HepG2 (cell line): ENCODE results near the gene GRIA3. TPM values are rescaled to one million over a fixed set of nuclear protein-coding genes. Genes with fewer than 3 reads are reported as not detected.

Experiments used
- ATAC-seq: fragments of 200-7000 bp; cut with Tn5 transposase; 3 replicates; pipeline ENCODE4 v1.9.1; 2020; ENCODE audit warnings: mild to moderate bottlenecking, moderate library complexity
- BruUV-seq: library from RNA; stranded (reverse); fragments of 400-500 nt; replicated peaks from 2 replicates; lab custom pipeline; 2021; lab: Mats Ljungman, UMichigan
- CTCF ChIA-PET: fragments of 300-600 bp; formaldehyde crosslinking; extraction: SDS; loops from one replicate; lab custom pipeline; 2021; ENCODE audit warnings: low total read pairs, inconsistent platforms, low intra/inter-chr PET ratio; lab: Yijun Ruan, JAX
- POLR2A ChIA-PET: fragments of 350-600 bp; sonication (Branson Sonifier 250); formaldehyde crosslinking; loops from one replicate; lab custom pipeline; 2020; ENCODE audit warnings: antibody characterized with exemption, inconsistent platforms; lab: Yijun Ruan, JAX
- DNase-seq: peaks from one replicate; pipeline ENCODE4 v3.0.0-alpha.2; 2015; ENCODE audit warnings: low spot score
- FAIRE-seq: peaks from 3 replicates; lab custom pipeline; 2011; peaks lifted over from hg19 to GRCh38; lab: Jason Lieb, UNC
- H2AFZ ChIP-seq: one replicate; pipeline ENCODE4 v1.6.1; 2011; ENCODE audit warnings: low read length, inconsistent platforms
- H3K27ac ChIP-seq: fragments of 300-600 bp; 3 replicates; pipeline ENCODE4 v1.8.0; 2011; ENCODE audit warnings: mixed run types, mild to moderate bottlenecking, mixed read lengths, low read length, inconsistent platforms; ENCODE audit not compliant: insufficient read depth; ENCODE audit errors: extremely low read length
- H3K27me3 ChIP-seq, 2 experiments: fragments of 200-600 bp in 1 of 2; 2 replicates in 1 of 2; 3 replicates in 1 of 2; pipeline versions ENCODE4 v1.6.0 to v1.8.0; 2011; ENCODE audit warnings: low read length in 2 of 2, mild to moderate bottlenecking in 2 of 2, moderate library complexity in 2 of 2, inconsistent platforms in 1 of 2; ENCODE audit not compliant: insufficient read depth in 2 of 2, control insufficient read depth in 1 of 2
- H3K36me3 ChIP-seq, 2 experiments: fragments of 200-600 bp in 1 of 2; replicated peaks in 1 of 2; 2 replicates in 1 of 2; 3 replicates in 1 of 2; pipeline versions ENCODE4 v1.5.1 to v1.8.0; 2011; ENCODE audit warnings: low read length in 2 of 2, inconsistent platforms in 1 of 2; ENCODE audit not compliant: insufficient read depth in 2 of 2, control insufficient read depth in 1 of 2
- H3K4me1 ChIP-seq: 2 replicates; pipeline ENCODE4 v1.5.1; 2012; ENCODE audit warnings: low read length, inconsistent platforms; ENCODE audit not compliant: insufficient read depth
- H3K4me2 ChIP-seq: 2 replicates; pipeline ENCODE4 v1.6.0; 2011; ENCODE audit warnings: low read depth, low read length, inconsistent platforms
- H3K4me3 ChIP-seq, 3 experiments: fragments of 200-600 bp in 1 of 3; sonication (generic), shearing (Covaris generic) in 1 of 3; replicated peaks in 1 of 3; 2 replicates each; pipeline ENCODE4 v1.5.1; 2011 to 2016; ENCODE audit warnings: low read length in 3 of 3, inconsistent platforms in 2 of 3, low read depth in 2 of 3, mild to moderate bottlenecking in 2 of 3, control low read depth in 1 of 3, mixed read lengths in 1 of 3; ENCODE audit not compliant: insufficient read depth in 1 of 3
- H3K79me2 ChIP-seq: one replicate; pipeline ENCODE4 v1.6.1; 2011; ENCODE audit warnings: low read length, inconsistent platforms; ENCODE audit not compliant: insufficient read depth
- H3K9ac ChIP-seq: 2 replicates; pipeline ENCODE4 v1.6.0; 2011; ENCODE audit warnings: mild to moderate bottlenecking, low read depth, low read length, inconsistent platforms; ENCODE audit not compliant: insufficient read depth
- H3K9me3 ChIP-seq: 2 replicates; pipeline ENCODE4 v1.5.1; 2012; ENCODE audit warnings: mild to moderate bottlenecking, low read length
- H4K20me1 ChIP-seq: 2 replicates; pipeline ENCODE4 v1.6.0; 2011; ENCODE audit warnings: inconsistent platforms, mild to moderate bottlenecking, low read length, moderate library complexity; ENCODE audit not compliant: insufficient read depth
- BORCS8-MEF2B ChIP-seq: sonication (generic); formaldehyde crosslinking; IDR thresholded peaks from 2 replicates; pipeline ENCODE4 v1.8.0; 2022; ENCODE audit warnings: mild to moderate bottlenecking, missing genetic modification reagents
- CAMTA2 ChIP-seq: sonication (generic); formaldehyde crosslinking; IDR thresholded peaks from 2 replicates; pipeline ENCODE4 v1.4.0; 2020; ENCODE audit warnings: mild to moderate bottlenecking, missing genetic modification reagents, borderline replicate concordance
- GABPB1 ChIP-seq: IDR thresholded peaks from 2 replicates; pipeline ENCODE4 v1.6.1; 2016; ENCODE audit warnings: mild to moderate bottlenecking, missing genetic modification reagents, moderate library complexity, missing compliant biosample characterization
- HNF4A ChIP-seq: sonication (generic); formaldehyde crosslinking; IDR thresholded peaks from 2 replicates; pipeline ENCODE4 v1.4.0; 2020; ENCODE audit warnings: missing genetic modification reagents
- NCOA5 ChIP-seq: sonication (generic); formaldehyde crosslinking; IDR thresholded peaks from 2 replicates; pipeline ENCODE4 v1.4.0; 2020; ENCODE audit warnings: missing genetic modification reagents
- PCBP1 ChIP-seq: fragments of 200-400 bp; formaldehyde crosslinking; IDR thresholded peaks from 2 replicates; pipeline ENCODE4 v1.6.1; 2017; ENCODE audit warnings: mild to moderate bottlenecking, low read depth, low read length, borderline replicate concordance
- RXRA ChIP-seq: sonication (generic); formaldehyde crosslinking; IDR thresholded peaks from 2 replicates; pipeline ENCODE4 v1.5.1; 2020; ENCODE audit warnings: missing genetic modification reagents
- SNAI1 ChIP-seq: sonication (generic); formaldehyde crosslinking; IDR thresholded peaks from 2 replicates; pipeline ENCODE4 v1.5.0; 2020; ENCODE audit warnings: mild to moderate bottlenecking, missing genetic modification reagents, borderline replicate concordance
- SYNCRIP ChIP-seq: fragments of 200-400 bp; formaldehyde crosslinking; IDR thresholded peaks from 2 replicates; pipeline ENCODE4 v1.6.1; 2018; ENCODE audit warnings: mild to moderate bottlenecking, low read depth, low read length; ENCODE audit not compliant: insufficient read depth
- ZFP36L2 ChIP-seq: sonication (generic); formaldehyde crosslinking; IDR thresholded peaks from 2 replicates; pipeline ENCODE4 v1.4.0; 2020; ENCODE audit warnings: missing genetic modification reagents
- ZNF251 ChIP-seq: sonication (generic); formaldehyde crosslinking; IDR thresholded peaks from 2 replicates; pipeline ENCODE4 v1.9.0; 2021; ENCODE audit warnings: mild to moderate bottlenecking, missing genetic modification reagents
- ZNF292 ChIP-seq: sonication (generic); formaldehyde crosslinking; IDR thresholded peaks from 2 replicates; pipeline ENCODE4 v1.8.1; 2022; ENCODE audit warnings: mild to moderate bottlenecking, low read depth, missing genetic modification reagents, borderline replicate concordance
- ZNF614 ChIP-seq: IDR thresholded peaks from 2 replicates; pipeline ENCODE4 v1.6.1; 2018; ENCODE audit warnings: missing biosample characterization, missing genetic modification reagents, inconsistent platforms, borderline replicate concordance
- ZNF720 ChIP-seq: sonication (generic); formaldehyde crosslinking; IDR thresholded peaks from 2 replicates; pipeline ENCODE4 v1.4.0; 2020; ENCODE audit warnings: missing genetic modification reagents
- ZXDC ChIP-seq: sonication (generic); formaldehyde crosslinking; IDR thresholded peaks from 2 replicates; pipeline ENCODE4 v1.5.0; 2020; ENCODE audit warnings: mild to moderate bottlenecking, missing genetic modification reagents
- ZZZ3 ChIP-seq: sonication (generic); formaldehyde crosslinking; IDR thresholded peaks from 2 replicates; pipeline ENCODE4 v1.4.0; 2020; ENCODE audit warnings: missing genetic modification reagents, mild to moderate bottlenecking, borderline replicate concordance
- WGBS: methylation state at CpG from one replicate; pipeline ENCODE4 v1.1.6; 2017; ENCODE audit warnings: low lambda C conversion rate; 5-methylcytosine and 5-hydroxymethylcytosine counted together
- in situ Hi-C: cut with HindIII; loops from 2 replicates; pipeline ENCODE4 v1.10.0; 2017; ENCODE audit warnings: low pct_unique_long_range_greater_than_20kb; ENCODE audit not compliant: extremely low pct_ligation_motif_present
- intact Hi-C: fragments of 100-400 bp; cut with micrococcal nuclease; formaldehyde crosslinking; loops from one replicate; pipeline ENCODE4 v1.10.0; 2022; ENCODE audit not compliant: unreplicated experiment
- polyA plus RNA-seq, 8 experiments: library from polyadenylated mRNA; depleted of rRNA in 3 of 8; stranded (reverse) in 7 of 8; unstranded in 1 of 8; fragments of >200 nt; fragmentation: Illumina TruSeq in 4 of 8; extraction: Trizol in 4 of 8; gene quantifications; 2 replicates each; pipeline versions ENCODE4 v1.2.1 to v1.2.3, GENCODE V29; 2011 to 2016; ENCODE audit warnings: low read depth in 4 of 8, missing spikeins in 1 of 8, mixed read lengths in 1 of 8; ENCODE audit not compliant: insufficient read depth in 1 of 8
- total RNA-seq, 5 experiments: library from RNA; depleted of rRNA; stranded (reverse); fragments of >200 nt; fragmentation: Illumina TruSeq; extraction: Trizol; gene quantifications; 2 replicates each; pipeline ENCODE4 v1.2.3, GENCODE V29; 2016; ENCODE audit warnings: low read depth in 1 of 5
- TF ChIP-seq, protein P1 (sequence below): IDR thresholded peaks from 2 replicates; pipeline ENCODE4 v1.6.1; 2016; ENCODE audit warnings: missing compliant biosample characterization, missing genetic modification reagents, borderline replicate concordance
- TF ChIP-seq, protein P2 (sequence below): sonication (generic); formaldehyde crosslinking; IDR thresholded peaks from 2 replicates; pipeline ENCODE4 v1.8.0; 2022; ENCODE audit warnings: missing genetic modification reagents, mild to moderate bottlenecking, moderate library complexity, borderline replicate concordance

GRIA3 gene
- total and polyA plus RNA-seq, 2 of the 13 experiments (the other 11 are each of a cell fraction or from before 2014, with no cell fraction given) = not detected

GRCh38 chrX:123277347-123277746, 93.3 kb downstream of the GRIA3 start:
- no peaks in the 10 kb centered on the region for H3K9me3 ChIP-seq
- no peaks in the 10 kb centered on the region for H3K27me3 ChIP-seq
- WGBS = 1% methylated on average over 4 of the region's 4 CpGs
- no TSS peak for BruUV-seq
- no peak for ATAC-seq
- H3K79me2 ChIP-seq = no peaks in the 10 kb centered on the region
- no peak overlapping the region for H3K27ac ChIP-seq
- ChIA-PET CTCF (no interaction called here), POLR2A (no interaction called here)
- H3K4me3 ChIP-seq = no peak overlapping the region
- no peaks in the 10 kb centered on the region for H4K20me1 ChIP-seq
- intact Hi-C loops = no loop called here
- FAIRE-seq = no peak
- no peak for DNase-seq
- no peak overlapping the region for H2AFZ ChIP-seq
- in situ Hi-C loops = no loop called here
- TF ChIP-seq CAMTA2 (no peak), ZNF614 (CRISPR knock-in tag) (no peak), RXRA (CRISPR knock-in tag) (no peak), ZNF251 (no peak), NCOA5 (CRISPR knock-in tag) (no peak), ZZZ3 (CRISPR knock-in tag) (no peak), SNAI1 (no peak), GABPB1 (CRISPR knock-in tag) (no peak), ZNF292 (no peak), SYNCRIP (no peak), ZXDC (CRISPR knock-in tag) (no peak), HNF4A (CRISPR knock-in tag) (no peak), BORCS8-MEF2B (CRISPR knock-in tag) (no peak), ZFP36L2 (CRISPR knock-in tag) (no peak), ZNF720 (CRISPR knock-in tag) (no peak), PCBP1 (no peak)
- TF ChIP-seq, protein P1, sequence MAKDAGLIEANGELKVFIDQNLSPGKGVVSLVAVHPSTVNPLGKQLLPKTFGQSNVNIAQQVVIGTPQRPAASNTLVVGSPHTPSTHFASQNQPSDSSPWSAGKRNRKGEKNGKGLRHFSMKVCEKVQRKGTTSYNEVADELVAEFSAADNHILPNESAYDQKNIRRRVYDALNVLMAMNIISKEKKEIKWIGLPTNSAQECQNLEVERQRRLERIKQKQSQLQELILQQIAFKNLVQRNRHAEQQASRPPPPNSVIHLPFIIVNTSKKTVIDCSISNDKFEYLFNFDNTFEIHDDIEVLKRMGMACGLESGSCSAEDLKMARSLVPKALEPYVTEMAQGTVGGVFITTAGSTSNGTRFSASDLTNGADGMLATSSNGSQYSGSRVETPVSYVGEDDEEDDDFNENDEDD (CRISPR knock-in tag) = no peak
- TF ChIP-seq, protein P2, sequence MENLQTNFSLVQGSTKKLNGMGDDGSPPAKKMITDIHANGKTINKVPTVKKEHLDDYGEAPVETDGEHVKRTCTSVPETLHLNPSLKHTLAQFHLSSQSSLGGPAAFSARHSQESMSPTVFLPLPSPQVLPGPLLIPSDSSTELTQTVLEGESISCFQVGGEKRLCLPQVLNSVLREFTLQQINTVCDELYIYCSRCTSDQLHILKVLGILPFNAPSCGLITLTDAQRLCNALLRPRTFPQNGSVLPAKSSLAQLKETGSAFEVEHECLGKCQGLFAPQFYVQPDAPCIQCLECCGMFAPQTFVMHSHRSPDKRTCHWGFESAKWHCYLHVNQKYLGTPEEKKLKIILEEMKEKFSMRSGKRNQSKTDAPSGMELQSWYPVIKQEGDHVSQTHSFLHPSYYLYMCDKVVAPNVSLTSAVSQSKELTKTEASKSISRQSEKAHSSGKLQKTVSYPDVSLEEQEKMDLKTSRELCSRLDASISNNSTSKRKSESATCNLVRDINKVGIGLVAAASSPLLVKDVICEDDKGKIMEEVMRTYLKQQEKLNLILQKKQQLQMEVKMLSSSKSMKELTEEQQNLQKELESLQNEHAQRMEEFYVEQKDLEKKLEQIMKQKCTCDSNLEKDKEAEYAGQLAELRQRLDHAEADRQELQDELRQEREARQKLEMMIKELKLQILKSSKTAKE (CRISPR knock-in tag) = no peak
- no peaks in the 10 kb centered on the region for H3K4me1 ChIP-seq
- no peaks in the 10 kb centered on the region for H3K36me3 ChIP-seq
- H3K9ac ChIP-seq = no peak overlapping the region
- H3K4me2 ChIP-seq = no peak overlapping the region
